ENCODE data around the gene MNT.

MNT gene

DNA sequence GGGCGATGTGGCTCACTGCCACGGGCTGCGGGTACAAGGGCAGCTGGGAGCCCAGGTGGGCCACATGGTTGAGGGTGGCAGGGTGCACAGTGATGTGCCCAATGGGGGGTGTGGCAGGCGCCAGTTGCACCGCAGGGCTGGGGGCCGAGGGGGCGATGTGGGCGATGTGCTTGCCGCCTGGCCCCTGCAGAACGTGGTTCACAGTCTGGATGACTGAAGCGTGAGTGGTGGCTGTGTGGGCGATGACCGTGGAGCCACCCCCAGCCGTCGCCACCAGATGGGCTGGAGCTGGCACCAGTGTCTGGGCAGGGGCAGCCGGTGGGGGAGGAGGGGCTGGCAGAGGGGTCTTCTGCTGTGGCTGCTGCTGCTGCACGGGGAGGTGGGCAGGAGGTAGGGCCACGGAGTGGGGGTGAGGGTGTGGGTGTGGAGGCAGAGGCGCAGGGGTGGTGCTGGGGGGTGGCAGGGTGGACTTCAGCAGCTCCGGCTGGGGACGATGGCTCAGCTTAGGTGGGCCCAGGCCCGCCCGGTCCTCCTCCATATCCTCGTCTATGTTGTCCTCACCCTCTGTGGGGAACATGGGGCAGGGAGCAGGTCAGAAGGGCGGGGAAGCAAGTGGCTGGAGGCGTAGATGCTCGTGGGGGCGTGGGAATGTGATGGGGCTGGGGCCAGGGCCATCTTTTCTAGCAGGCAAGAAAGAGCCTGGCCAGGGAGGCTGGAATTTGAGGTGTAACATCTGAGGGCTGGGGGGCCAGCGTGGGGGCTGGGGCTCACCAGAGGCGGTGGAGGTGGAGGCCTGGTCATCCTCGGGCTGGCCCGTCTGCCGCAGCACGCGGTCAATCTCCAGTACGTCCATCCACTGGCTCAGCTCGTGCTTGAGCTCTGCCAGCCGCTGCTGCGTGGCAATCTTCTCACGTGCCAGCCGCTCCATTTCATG, 13.5 kb downstream of the MNT start:
- FAIRE-seq, result no peak
- no peak for DNase-seq (ENCODE audit: insufficient read length, low spot score)
- TF ChIP-seq POLR2A (IDR thresholded peaks at IDR 0.05; ENCODE audit: low read depth, low read length), result no peak

DNA sequence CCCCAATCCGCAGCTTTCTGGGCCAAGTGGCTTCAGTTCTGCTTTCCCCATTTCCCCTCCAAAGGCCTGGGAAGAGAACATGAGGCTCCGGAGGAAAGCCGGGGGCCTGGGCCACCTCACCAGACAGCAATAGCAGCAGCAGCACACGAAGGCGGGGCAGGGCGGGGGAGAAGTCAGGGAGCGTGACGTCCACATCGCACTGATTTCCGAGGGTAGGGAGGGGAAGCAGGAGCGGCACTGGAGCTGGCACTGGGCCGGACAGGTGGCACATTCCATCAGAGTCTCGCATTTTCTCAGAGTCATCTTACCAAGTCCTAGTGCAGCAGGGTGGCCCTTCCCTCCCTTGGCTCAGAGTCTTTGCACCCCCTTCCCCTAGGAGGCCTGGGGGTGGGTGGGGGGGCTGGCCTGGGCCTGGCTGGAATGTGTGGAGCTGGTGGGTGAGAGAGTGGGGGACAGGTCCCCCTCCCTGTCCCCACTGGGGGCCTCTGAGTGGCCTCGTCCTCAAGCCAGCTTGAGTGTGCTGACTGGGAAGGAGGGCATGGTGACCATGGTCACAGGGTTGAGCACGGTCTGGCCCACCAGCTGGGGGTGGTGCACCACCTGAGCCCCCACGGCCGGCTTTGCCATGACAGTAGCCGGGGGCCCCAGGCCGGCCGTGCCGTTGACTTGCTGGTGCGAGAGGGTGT, 14.3 kb downstream of the MNT start:
- FAIRE-seq (no peak), DNase-seq (ENCODE audit: insufficient read length, low spot score) (no peak)
- TF ChIP-seq POLR2A (IDR thresholded peaks at IDR 0.05; ENCODE audit: low read depth, low read length), result no peak

DNA sequence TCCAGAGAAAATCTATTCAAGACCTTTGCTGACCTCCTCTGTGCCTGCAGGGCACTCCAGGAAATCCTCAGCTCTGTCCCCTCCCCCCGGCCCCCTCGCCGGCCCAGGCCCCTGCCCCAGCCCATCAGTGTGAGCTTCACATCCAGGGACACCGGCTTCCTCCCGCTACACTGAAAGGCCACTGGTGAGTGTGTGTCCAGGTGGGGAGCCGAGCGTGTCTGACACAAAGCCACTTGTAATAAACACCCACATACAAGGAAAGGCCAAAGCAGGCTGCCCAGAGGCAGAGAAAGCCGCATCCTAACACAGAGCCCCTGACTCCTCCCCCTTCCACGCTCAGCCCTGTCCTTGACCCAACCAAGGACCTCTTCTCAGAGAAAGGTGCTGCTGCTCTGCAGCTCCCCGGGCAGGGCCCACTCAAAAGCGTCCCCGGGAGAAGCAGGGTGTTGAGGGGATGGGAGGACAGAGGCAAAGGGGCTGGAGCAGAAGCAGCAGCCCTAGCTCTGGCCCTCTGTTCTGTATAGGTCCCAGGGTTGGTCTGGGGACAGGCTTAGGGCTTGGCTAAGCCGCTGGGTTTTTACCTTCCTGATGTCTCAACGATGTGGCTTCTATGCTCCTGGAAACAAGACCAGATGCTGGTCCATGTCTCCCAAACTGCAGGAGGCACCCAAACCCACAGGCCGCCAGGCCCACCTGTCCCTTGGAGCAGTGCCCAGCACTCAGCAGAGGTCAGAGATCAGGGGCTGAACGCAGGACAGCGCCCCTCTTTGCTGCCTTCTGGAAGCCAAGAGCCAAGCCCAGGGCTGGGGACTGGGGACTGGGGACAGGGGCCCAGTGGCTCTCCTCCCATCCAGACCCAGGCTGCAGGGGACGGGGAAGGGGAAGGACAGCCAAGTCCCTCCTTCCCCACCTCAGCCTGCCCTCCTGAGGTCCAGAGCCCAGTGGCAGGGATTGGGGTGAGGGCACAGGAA, 15.3 kb downstream of the MNT start:
- no peak for FAIRE-seq
- DNase-seq (ENCODE audit: insufficient read length, low spot score), result no peak
- no peak for TF ChIP-seq POLR2A (IDR thresholded peaks at IDR 0.05; ENCODE audit: low read depth, low read length)

DNA sequence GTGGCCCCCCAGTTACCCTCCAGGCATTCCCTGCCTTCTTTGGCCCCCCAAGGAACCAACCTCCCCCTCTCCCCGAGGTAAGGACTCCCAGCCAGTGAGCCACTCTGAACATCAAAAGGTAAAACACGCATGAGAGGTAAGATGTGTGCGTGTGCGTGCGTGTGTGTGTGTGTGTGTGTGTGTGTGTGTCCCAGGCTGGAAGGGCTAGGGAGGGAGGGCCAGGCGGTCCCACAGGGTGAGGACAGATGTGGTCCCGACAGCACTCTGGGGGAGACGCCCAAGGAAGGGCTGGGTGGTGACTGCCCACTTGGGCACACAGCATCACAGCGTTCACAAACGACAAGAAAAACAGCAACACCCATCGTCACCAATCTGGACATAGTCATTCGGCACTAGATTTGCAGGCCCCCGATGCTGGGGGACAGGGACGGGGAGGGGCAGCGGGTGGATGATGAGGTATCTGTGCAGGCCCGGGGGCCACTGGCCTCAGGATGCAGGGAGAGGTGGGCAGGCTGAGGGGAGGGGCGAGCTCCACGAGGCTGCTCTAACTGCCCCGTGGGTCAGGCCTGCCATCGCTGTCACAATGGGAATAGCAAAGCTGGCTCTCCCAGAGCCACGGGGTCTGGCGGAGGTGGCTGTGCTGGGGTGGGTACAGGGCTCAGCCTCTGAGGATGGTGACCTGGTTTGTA, 16.3 kb downstream of the MNT start:
- DNase-seq (ENCODE audit: insufficient read length, low spot score), result no peak
- no peak for TF ChIP-seq POLR2A (IDR thresholded peaks at IDR 0.05; ENCODE audit: low read depth, low read length)
- FAIRE-seq, result no peak

DNA sequence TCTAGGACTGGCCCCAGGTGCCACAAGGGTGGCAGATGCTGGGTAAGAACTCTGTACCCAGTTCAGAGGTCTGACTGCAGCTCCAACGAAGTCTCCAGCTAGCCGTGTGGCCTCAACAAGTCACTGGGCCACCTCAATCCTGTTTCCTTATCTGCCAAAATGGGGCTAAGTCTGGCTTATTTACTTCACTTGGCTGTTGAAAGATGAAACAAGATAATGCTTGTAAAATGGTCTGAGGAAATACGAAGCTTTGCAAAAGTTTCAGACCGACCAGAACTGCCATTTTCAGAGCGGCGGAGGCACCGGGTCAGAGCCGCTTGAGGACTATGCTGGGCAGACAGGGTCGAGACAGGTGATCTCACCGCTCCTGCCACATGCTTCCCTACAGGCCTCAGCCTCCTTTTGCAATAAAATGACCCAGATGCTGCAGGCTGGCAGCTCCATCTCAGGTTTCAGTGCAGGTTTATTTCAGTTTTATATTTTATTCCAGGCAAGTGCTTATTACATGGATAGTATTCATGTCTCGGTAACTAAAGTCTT, 17.2 kb downstream of the MNT start:
- no peak for FAIRE-seq
- DNase-seq (ENCODE audit: insufficient read length, low spot score), result no peak
- TF ChIP-seq POLR2A (IDR thresholded peaks at IDR 0.05; ENCODE audit: low read depth, low read length), result no peak

DNA sequence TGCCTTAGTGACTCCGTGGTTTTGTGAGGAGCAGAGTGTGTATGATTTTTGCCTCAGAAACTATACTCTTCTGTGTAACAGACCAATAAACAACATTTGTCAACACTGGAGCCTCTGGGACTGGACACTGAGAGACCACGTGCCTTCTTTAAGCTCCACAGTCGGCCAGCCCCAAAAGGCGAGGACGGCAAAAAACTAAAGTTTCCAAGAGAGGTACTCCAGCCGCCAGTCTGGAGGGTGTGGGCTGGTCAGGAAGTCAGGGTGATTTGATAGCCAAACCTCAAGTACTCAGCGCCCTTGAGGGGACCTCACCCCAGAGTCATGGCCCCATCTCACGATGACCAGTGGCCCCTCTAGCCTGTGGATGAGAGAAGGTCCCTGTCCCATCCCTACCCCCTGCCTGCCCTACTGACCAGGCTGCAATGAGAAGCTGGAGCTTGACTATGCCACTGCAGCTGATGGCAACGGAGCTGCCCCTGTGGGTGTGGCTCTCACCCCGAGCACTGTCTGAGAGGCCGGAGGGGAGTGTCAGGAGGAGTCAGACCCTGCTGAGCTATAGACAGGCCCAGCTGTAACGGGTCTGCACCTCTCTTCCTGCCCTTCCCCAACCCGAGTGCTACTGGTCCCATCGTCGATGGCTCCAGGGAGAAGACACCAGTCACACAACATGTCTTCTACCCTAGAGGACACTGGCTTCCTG, 19.8 kb downstream of the MNT start:
- TF ChIP-seq POLR2A (IDR thresholded peaks at IDR 0.05; ENCODE audit: low read depth, low read length), result no peak
- FAIRE-seq (no peak), DNase-seq (ENCODE audit: insufficient read length, low spot score) (no peak)

DNA sequence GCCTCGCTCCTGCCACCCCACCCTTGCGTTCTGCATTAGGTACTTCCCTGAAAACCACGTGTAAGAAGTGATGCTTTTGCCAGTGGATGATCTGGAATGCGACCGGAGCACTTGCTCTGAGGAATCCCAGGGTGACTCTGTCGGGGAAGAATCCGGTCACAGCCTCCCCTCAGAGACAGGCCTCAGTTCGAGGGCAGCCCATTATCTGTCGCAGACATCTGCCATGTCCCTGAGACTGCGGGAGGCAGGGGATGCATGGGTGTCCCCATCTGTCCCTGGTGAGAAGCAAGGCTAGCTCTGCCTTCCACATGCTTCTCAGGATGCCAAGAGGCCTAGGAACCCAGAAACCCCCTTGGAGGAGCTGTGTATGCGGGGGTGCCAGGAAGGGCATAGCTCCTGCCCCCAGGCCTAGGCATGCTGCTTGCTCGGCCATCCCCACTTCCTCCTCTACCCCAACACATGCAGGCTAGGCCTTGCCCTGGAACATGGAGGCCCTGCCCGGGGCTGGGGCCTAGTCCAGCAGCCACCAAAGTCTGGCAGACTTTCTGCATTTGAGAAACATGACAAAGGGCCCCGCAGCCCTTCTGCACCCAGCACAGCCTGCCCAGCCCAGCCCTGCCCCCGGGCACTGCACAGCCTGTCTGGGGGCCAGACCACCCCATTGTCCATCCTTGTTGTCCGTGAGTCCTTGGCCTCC, 20.5 kb downstream of the MNT start:
- FAIRE-seq (no peak), DNase-seq (ENCODE audit: insufficient read length, low spot score) (no peak)
- no peak for TF ChIP-seq POLR2A (IDR thresholded peaks at IDR 0.05; ENCODE audit: low read depth, low read length)

DNA sequence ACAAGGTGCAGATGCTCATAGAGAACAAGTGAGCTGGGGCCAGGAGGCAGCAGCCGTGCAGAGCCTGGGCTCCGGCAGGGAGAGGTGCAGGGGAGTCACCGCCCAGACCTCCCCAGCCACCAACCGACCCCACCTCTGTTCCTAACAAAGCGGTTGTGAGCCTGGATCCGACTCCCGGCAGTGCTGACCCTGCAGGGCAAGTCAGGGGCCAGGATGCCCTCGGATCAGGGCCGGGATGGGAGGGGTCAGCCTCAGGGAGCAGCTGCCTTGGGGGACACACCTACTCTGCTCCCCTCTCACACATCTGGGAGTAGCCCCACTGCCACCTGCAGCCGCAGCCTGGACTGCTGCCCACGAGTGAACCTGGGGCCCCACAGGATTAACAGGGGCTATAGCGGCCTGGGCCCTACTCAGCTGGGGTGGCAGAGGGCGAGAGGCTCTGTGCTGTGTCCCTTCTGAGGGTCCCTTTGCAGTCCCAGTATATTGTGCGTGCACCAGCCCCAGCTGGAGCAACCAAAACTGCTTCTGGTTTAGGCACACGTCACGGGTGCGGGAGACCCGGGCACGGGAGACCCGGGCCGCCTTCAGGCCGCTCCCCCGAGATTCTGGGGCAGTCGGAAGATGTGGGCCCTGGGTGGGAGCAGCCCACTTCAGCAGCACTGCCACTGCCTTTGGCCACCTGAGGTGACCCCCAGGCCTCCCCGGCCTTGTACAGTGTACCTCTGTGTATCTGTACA, 21.2 kb downstream of the MNT start:
- FAIRE-seq, result no peak

DNA sequence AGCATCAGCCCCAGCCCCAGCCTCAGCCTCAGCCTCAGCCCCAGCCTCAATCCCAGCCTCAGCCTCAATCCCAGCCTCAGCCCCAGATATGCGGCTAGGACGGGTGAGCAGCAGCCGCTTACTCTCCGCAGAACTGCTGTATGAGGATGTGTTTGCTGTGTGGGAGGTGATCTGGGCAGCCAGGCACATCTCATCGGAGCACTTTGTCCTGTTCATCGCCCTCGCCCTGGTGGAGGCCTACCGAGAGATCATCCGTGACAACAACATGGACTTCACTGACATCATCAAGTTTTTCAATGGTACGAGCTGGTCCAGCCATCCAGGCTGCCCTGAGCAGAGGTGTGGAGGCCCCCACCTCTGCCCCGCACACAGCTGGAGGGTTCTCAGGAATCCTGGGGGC, 22.0 kb downstream of the MNT start:
- FAIRE-seq (no peak), DNase-seq (ENCODE audit: insufficient read length, low spot score) (no peak)
- TF ChIP-seq POLR2A (IDR thresholded peaks at IDR 0.05; ENCODE audit: low read depth, low read length), result no peak

More for the DNA sequence above, 21.2 kb downstream of the MNT start:
- DNase-seq (ENCODE audit: insufficient read length, low spot score), result no peak
- no peak for TF ChIP-seq POLR2A (IDR thresholded peaks at IDR 0.05; ENCODE audit: low read depth, low read length)

DNA sequence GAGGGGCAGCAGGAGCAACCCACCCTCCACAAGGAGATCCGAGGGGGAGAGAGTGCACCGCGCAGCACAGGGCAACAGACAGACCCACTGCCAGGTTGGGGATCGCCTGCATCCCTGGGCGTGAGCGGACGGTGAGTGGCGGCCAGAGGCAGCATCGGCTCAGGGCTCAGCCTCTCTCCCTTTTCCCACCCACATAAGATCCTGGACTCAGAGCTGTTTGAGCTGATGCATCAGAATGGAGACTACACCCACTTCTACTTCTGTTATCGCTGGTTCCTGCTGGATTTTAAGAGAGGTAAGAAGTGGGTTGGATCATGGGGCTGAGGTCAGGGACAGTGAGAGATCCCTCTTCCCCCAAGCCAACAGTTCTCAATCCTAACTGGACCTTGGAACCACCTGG, 23.2 kb downstream of the MNT start:
- FAIRE-seq (no peak), DNase-seq (ENCODE audit: insufficient read length, low spot score) (no peak)
- no peak for TF ChIP-seq POLR2A (IDR thresholded peaks at IDR 0.05; ENCODE audit: low read depth, low read length)

DNA sequence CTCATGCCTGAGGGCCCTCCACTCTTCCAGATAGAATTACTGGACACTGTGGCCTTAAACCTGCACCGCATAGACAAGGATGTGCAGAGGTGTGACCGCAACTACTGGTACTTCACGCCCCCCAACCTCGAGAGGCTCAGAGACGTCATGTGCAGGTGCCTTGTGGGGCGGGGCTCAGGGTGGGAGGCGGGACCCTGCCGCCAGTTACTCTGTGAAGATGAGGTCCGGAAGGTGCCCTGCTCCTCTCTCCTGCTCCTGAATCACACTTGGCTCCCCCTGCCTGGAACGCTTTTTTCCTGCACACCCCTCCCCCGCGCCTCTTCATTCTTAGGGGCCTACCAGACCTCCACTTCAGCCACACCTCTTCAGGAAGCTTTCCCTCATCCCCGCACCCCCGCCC, 24.8 kb downstream of the MNT start:
- FAIRE-seq, result no peak
- no peak for DNase-seq (ENCODE audit: insufficient read length, low spot score)
- TF ChIP-seq POLR2A (IDR thresholded peaks at IDR 0.05; ENCODE audit: low read depth, low read length), result no peak

All from H54 (cell line).